Endothelial cell of umbilical vein (primary cell): Measurements from ENCODE around the gene ITIH5.

Experiments
- EZH2 ChIP-seq: IDR thresholded peaks from 2 replicates; pipeline ENCODE4 v1.6.1; 2012; ENCODE audit warnings: borderline replicate concordance, low read depth, mild to moderate bottlenecking, moderate library complexity, low read length, inconsistent platforms; ENCODE audit not compliant: severe bottlenecking
- FOS ChIP-seq: IDR thresholded peaks from 2 replicates; pipeline ENCODE4 v1.6.1; 2011; ENCODE audit warnings: mild to moderate bottlenecking, low read length, moderate library complexity, borderline replicate concordance; ENCODE audit not compliant: insufficient read depth
- JUN ChIP-seq: IDR thresholded peaks from 2 replicates; pipeline ENCODE4 v1.6.1; 2011; ENCODE audit warnings: borderline replicate concordance, low read depth; ENCODE audit not compliant: insufficient read length, insufficient read depth
- MYC ChIP-seq: IDR thresholded peaks from one replicate; pipeline ENCODE4 v1.6.1; 2011; ENCODE audit warnings: mild to moderate bottlenecking, low read depth, low read length
- POLR2A ChIP-seq: IDR thresholded peaks from 2 replicates; pipeline ENCODE4 v1.6.1; 2012; ENCODE audit warnings: low read depth, mild to moderate bottlenecking, control low read depth, low read length
- POLR2AphosphoS5 ChIP-seq: IDR thresholded peaks from 2 replicates; pipeline ENCODE4 v1.6.1; 2012; ENCODE audit warnings: low read depth, mild to moderate bottlenecking, control low read depth, low read length, moderate library complexity; ENCODE audit not compliant: insufficient read depth
- TF ChIP-seq, protein P1 (sequence below), 2 donors: IDR thresholded peaks; 1 replicate in 1 of 2; 2 replicates in 1 of 2; pipeline ENCODE4 v1.5.1; 2011; ENCODE audit warnings: low read length in 2 of 2, mild to moderate bottlenecking in 2 of 2, moderate library complexity in 2 of 2, control low read depth in 1 of 2, inconsistent platforms in 1 of 2, low read depth in 1 of 2; ENCODE audit not compliant: insufficient read depth in 1 of 2; ENCODE audit errors: extremely low read depth in 1 of 2
- TF ChIP-seq, protein P2 (sequence below): IDR thresholded peaks from 2 replicates; pipeline ENCODE4 v1.6.1; 2011; ENCODE audit not compliant: insufficient read depth, insufficient read length

DNA sequence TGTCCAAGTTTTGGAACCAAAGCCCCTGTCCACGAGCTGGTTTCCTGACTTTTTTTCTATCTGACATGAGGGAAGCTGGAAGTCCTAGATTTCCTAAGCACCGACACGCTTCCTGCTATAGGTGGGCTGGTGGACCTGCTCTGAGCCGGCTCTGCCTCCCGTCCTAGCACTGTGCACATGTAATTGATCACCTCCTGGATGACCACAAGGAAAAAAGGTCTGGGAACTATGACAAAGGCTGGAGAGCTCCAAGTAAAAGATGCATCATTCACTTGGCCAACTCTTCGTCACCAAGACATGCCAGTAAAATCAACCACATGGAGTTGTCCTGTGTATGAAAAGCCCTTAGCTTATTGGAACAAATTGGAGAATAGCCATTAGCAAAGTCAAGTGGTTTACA, 104.8 kb downstream of the ITIH5 start:
- TF ChIP-seq, protein P1, sequence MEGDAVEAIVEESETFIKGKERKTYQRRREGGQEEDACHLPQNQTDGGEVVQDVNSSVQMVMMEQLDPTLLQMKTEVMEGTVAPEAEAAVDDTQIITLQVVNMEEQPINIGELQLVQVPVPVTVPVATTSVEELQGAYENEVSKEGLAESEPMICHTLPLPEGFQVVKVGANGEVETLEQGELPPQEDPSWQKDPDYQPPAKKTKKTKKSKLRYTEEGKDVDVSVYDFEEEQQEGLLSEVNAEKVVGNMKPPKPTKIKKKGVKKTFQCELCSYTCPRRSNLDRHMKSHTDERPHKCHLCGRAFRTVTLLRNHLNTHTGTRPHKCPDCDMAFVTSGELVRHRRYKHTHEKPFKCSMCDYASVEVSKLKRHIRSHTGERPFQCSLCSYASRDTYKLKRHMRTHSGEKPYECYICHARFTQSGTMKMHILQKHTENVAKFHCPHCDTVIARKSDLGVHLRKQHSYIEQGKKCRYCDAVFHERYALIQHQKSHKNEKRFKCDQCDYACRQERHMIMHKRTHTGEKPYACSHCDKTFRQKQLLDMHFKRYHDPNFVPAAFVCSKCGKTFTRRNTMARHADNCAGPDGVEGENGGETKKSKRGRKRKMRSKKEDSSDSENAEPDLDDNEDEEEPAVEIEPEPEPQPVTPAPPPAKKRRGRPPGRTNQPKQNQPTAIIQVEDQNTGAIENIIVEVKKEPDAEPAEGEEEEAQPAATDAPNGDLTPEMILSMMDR (IDR thresholded peaks at IDR 0.05; ENCODE audit: extremely low read depth in 1 of 2, insufficient read depth in 1 of 2, low read depth in 1 of 2, low read length in 2 of 2), result no peak
- no peak for TF ChIP-seq EZH2
- TF ChIP-seq POLR2AphosphoS5, result no peak
- no peak for TF ChIP-seq POLR2A
- no peak for TF ChIP-seq FOS
- TF ChIP-seq, protein P2, sequence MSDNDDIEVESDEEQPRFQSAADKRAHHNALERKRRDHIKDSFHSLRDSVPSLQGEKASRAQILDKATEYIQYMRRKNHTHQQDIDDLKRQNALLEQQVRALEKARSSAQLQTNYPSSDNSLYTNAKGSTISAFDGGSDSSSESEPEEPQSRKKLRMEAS, result no peak
- TF ChIP-seq JUN, result no peak
- no peak for TF ChIP-seq MYC
